GM18508 (cell line): Measurements from ENCODE around the gene SMIM44.
"Not testable (repeated sequence)": the region's sequence is repeated elsewhere in the genome, so short reads cannot be mapped to it uniquely, and the experiment has no call there.

Source experiments
- ATAC-seq: cut with Tn5 transposase; IDR thresholded peaks from one replicate; pipeline ENCODE4 v1.9.1; 2021; ENCODE audit warnings: moderate number of reproducible peaks; ENCODE audit not compliant: insufficient read depth, unreplicated experiment

The SMIM44 gene

GRCh38 chr19:3462991-3463713 is 20.1 kb downstream of the SMIM44 start:
- ATAC-seq, result no peak

GRCh38 chr19:3459965-3460582 is 23.2 kb downstream of the SMIM44 start:
- ATAC-seq, result no peak

DNA sequence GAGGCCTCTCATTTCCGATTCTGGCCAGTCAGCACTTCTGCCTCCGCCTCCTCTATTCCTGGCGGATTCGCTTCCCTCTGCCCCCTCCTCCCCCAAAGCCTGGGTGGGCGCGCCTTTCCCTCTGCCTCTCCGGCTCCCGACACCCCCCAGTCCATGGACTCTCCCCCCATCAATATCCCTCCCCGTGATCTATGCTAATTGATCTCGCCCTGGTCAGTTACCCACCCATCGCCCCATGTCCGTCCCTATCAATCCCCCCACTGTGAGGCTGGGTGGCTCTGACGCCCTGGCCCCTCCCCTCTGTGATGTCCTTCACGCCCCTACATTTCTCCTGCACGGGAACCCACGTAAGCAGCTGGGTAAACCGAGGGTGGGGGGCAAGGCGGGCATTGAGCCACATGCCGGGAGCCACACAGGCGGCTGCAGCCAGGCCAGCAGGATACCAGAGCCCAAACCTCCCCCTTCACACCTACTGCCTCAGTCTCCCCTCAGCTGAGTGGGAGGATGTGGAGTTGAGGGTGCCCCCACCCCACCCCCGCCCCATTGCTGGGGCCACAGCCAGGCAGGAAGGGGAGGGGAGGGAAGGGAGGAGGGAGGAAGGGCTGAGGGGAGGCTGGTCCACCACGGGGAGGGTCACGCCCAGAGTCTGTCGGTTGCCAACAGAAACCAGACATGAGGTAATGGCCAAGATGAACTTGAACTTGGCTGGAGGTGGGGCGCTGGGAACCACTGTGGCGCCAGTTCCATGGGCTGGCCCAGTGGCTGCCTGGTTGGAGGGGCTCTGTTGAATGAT is 24.0 kb downstream of the SMIM44 start:
- no peak for ATAC-seq

DNA sequence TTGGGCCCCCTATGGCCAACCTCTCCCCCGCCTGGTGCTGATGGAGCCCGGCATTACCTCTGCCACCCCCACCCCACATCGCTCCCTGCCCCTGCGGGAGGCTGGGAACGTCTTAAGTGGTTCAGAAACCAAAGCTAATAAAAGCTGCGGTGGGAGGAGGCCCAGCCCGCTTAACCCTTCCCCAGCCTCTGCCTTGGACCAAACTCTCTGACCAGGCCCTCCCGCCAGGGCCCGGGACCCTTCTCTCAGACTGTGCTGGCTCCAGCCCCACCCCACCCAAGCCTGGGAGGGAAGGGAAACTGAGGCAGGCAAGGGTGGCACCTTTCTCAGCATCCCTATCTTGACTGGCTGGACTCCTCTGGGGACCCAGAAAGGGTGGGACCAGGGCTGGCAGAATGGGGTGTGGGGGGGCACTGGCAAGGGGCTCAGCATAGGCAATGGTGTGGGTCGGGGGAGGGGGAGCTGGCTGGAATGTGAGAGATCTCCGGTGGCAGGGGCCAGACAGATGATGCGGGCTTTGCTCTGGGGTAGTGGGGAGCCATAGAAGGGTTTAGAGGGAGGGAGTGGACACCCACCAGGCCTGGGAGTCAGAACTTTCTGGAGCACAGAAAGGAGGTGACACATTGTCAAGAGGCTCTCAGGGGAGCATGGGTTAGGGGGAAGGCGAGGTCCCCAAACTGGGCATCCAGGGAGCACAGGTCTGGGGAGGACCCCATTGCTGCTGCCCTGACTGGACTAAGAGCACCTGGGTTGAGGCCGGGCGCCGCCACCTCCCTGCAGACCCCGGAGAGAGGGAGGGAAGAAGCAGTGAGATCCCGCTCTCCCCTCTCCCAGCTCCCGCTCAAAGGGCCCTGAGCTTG is 24.8 kb downstream of the SMIM44 start:
- ATAC-seq, result no peak

DNA sequence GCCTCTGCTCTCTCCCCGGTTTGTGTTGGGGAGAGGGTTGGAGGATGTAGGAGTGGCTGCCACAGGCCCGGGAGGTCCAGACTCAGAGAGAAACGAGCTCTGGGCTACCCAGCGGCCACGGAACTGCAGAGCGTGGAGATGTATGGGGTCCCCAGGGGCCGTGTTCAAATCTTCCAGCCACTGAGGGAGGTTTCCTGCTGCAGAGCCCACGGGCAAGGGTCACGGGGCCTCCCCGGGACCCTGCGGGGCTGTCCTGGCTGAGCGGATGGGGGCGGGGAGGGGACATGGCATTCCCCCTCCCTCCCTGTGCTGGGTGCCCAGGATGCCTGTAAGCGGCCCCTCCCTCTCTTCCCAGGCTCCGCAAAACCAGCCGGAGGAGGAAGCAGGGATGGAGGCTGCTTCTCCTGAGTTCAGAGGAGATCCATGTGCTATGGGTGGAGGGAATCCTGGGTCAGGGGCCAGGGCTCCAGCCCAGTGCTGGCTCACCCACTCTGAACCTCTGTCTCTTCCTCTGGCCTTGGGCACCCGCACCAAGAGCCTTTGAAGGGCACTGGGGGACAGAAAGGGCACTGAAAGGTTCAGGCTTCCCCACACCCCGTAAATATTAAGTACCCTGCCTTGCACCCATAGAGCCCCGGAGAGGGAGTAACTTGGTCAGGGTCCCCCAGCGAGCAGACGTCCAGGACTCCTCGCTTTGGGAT is 25.6 kb downstream of the SMIM44 start:
- ATAC-seq, result no peak

DNA sequence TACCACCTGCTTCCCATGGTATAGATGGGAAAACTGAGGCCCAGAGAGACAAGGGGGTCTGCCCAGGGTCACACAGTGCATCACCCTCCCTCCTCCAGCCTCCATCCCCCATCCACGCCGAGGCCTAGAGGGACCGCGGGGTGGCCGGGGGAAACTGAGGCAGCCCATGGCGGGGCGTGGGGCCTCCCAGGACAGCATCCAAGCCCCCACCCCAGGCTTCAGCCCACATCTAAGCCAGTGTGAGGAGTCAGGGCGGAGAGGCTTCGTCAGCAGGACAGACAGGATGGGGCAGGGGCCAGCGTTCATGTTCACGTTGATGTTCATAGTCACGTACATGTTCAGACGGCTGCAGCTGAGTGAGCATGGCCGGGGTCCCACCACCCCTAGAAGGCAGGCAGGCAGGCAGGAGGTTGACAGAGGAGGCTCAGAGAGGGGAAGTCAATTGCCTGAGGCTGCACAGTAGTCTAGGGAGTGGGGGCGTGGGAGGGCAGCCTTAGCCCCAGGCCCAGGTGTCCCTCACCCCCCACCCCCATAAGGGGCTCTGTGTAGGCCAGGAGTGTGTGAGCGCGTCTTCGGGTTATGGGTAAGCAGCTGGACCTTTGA is 26.2 kb downstream of the SMIM44 start:
- no peak for ATAC-seq

- no peak for ATAC-seq
Measured at GRCh38 chr19:3455960-3456601, 27.2 kb downstream of the SMIM44 start.

- ATAC-seq, result no peak
Measured at GRCh38 chr19:3455393-3455955, 27.8 kb downstream of the SMIM44 start.

DNA sequence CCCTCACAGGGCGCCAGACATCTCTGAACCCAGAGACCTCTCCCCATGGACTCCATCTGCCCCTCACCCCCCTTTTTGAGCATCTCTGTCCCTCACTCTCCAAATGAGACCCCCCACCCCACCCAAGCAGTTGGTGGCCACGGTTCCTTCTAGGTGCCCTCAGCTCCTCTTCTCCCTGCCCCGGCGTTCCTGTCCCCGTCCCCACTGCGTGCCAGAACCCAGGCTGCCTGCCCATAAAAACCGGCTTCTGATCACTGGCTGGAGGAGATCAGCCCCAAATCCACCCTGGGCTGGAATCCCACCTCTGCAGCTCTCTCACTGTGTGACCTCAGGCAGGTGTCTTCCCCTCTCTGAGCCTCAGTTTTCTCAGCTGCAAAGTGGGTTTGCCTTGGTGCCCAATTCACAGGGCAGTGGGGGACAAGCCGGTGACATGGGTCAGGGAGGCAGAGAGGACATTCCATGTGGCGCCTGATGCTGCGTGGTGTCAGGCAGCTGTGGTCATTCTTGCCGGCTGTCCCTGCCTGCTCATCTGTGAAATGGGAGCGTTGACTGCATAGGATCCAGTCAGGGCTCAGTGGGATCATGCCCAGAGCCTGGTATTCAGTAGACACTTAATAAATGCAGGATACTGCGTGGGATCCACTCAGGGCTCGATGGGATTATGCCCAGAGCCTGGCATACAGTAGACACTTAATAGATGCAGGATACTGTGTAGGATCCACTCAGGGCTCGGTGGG is 28.4 kb downstream of the SMIM44 start:
- no peak for ATAC-seq

DNA sequence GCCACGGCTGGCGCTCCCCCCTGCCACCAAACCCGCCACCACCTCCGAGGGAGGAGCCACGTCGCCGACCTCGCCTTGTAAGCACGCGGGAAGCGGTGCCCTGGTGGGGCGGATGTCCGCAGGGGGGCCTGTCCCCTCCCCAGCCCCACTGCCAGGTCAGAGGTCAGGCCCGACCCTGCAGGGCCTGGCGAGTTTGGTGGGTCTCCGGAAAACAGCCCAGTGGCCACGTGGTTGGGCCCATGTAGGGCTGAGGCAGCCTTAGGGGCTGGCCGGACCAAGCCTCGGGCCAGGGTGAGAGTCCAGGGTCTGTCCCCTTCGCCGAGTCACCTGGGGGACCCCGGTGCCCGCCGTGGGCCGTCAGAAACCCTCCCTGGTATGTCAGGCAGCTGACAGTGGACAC is 29.4 kb downstream of the SMIM44 start:
- ATAC-seq, result no peak

GRCh38 chr19:3452942-3453214 is 30.4 kb downstream of the SMIM44 start:
- not testable (repeated sequence) for ATAC-seq

GRCh38 chr19:3452171-3452941 is 30.9 kb downstream of the SMIM44 start:
- no peak for ATAC-seq

DNA sequence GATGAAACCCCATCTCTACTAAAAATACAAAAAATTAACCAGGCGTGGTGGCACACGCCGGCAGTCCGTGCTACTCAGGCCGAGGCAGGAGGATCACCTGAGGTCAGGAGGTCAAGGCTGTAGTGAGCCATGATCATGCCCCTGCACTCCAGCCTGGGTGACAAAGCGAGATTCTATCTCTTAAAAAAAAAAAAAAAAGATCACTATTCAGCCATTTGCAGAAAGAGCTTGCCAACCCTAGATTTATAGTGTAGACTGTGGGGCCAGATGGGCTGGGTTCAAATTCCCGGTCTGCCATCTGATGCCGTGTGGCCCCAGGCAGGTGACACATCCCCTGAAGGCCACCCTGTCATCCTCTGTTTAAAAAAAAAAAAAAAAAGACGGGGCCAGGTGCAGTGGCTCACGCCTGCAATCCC is 31.8 kb downstream of the SMIM44 start:
- ATAC-seq, result no peak

GRCh38 chr19:3450796-3451411 is 32.3 kb downstream of the SMIM44 start:
- no peak for ATAC-seq

DNA sequence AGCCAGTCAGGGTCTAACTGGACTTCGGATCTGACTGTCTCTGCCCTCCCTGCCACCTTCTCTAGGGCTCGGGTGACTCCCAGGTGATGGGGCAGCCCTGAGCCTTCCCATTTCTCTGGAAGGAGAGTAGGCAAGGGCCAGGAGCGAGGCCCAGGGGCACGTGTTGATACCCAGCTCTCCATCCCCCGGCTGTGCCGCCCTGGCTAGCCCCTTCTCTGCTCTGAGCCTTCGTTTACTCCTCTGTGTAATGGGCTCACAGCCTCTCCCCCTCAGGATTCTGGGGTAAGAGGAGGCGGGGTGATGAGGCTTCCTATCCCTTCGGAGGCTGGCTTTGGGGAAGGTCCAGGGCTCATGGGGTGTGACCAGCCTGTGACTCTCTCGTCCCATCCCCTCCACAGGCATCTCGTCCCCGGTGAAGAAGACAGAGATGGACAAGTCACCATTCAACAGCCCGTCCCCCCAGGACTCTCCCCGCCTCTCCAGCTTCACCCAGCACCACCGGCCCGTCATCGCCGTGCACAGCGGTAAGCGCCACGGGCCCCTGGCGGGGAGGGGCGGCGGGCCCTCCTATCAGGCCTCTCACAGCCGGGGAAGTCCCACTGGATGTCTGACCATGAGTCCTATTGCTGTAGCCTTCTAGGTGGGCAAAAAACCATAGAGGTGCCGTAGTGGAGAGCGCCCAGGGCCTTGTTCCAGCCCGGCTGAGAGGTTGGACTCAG is 34.5 kb downstream of the SMIM44 start:
- no peak for ATAC-seq

DNA sequence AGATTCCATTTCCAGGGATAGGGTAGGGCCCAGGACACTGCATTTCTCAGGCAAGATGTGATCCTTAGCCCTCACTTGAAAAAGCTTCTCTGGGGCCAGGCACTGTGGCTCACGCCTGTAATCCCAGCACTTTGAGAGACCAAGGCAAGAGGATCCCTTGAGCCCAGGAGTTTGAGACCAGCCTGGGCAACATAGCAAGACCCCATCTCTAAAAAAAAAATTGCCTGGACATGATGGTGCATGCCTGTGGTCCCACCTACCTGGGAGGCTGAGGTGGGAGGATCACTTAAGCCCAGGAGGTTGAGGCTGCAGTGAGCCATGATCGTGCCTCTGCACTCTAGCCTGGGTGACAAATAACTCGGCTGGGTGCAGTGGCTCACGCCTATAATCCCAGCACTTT is 36.6 kb downstream of the SMIM44 start:
- not testable (repeated sequence) for ATAC-seq
